ENCODE results near the gene PRR15. TPM values are rescaled to one million over a fixed set of nuclear protein-coding genes. Genes with fewer than 3 reads are reported as not detected.

The PRR15 gene
- total and polyA plus RNA-seq, 2 of the 13 experiments (the other 11 are each of a cell fraction or from before 2014, with no cell fraction given): 2.3 to 7.8 TPM

- TF ChIP-seq TRAFD1 (CRISPR knock-in tag; IDR thresholded peaks at IDR 0.05; ENCODE audit: borderline replicate concordance): no peak
- TF ChIP-seq MIER3 (CRISPR knock-in tag; IDR thresholded peaks at IDR 0.05; ENCODE audit: borderline replicate concordance): no peak
- no peak for TF ChIP-seq PHF5A (CRISPR knock-in tag; IDR thresholded peaks at IDR 0.05; ENCODE audit: low read depth, unreplicated experiment)
- no peak for TF ChIP-seq ZNF503 (CRISPR knock-in tag; IDR thresholded peaks at IDR 0.05)
- TF ChIP-seq HNF4G (IDR thresholded peaks at IDR 0.05; ENCODE audit: borderline replicate concordance, low read depth, low read length): no peak
- TF ChIP-seq HNF4G (CRISPR knock-in tag; IDR thresholded peaks at IDR 0.05; ENCODE audit: borderline replicate concordance, low read depth): no peak
- TF ChIP-seq ARNT2 (CRISPR knock-in tag; IDR thresholded peaks at IDR 0.05; ENCODE audit: low read depth): 0 out of 2 replicates have a peak, but pooled peaks have one; percentile 39
- no peak for TF ChIP-seq ATF1 (CRISPR knock-in tag; IDR thresholded peaks at IDR 0.05)
- no peak for TF ChIP-seq ZFP91 (CRISPR knock-in tag; IDR thresholded peaks at IDR 0.05; ENCODE audit: borderline replicate concordance)
- TF ChIP-seq ZNF260 (CRISPR knock-in tag; IDR thresholded peaks at IDR 0.05; ENCODE audit: borderline replicate concordance, low read depth): no peak
- TF ChIP-seq GPN1 (CRISPR knock-in tag; IDR thresholded peaks at IDR 0.05; ENCODE audit: borderline replicate concordance): no peak
- TF ChIP-seq ZNF230 (CRISPR knock-in tag; IDR thresholded peaks at IDR 0.05): no peak
- TF ChIP-seq HDAC2 (CRISPR knock-in tag; IDR thresholded peaks at IDR 0.05): no peak
- TF ChIP-seq FUBP1 (CRISPR knock-in tag; IDR thresholded peaks at IDR 0.05; ENCODE audit: borderline replicate concordance): no peak
- TF ChIP-seq ZNF547 (CRISPR knock-in tag; IDR thresholded peaks at IDR 0.05): no peak
- TF ChIP-seq KLF15 (CRISPR knock-in tag; IDR thresholded peaks at IDR 0.05; ENCODE audit: borderline replicate concordance): 0 out of 2 replicates have a peak, but pooled peaks have one; percentile 54
- TF ChIP-seq BCL3 (CRISPR knock-in tag; IDR thresholded peaks at IDR 0.05): no peak; the same call in 1 of the 2 replicates
- TF ChIP-seq GPBP1L1 (CRISPR knock-in tag; IDR thresholded peaks at IDR 0.05): no peak
Measured at GRCh38 chr7:29564496-29565223, 1.0 kb downstream of the PRR15 start (continued).
